ENCODE data around the gene MZF1.

Gene MZF1

GRCh38 chr19:58573658-58574164 is 576 bp upstream of the MZF1 start:
- in situ Hi-C loops (cut with MboI; ENCODE audit: low pct_unique_long_range_greater_than_20kb, low sequenced_read_pairs, unreplicated experiment): no loop called here
- no peak for TF ChIP-seq CTCF (IDR thresholded peaks at IDR 0.05; ENCODE audit: extremely low read depth, insufficient read depth, missing control alignments)
- no peak for DNase-seq (ENCODE audit: low spot score)

DNA sequence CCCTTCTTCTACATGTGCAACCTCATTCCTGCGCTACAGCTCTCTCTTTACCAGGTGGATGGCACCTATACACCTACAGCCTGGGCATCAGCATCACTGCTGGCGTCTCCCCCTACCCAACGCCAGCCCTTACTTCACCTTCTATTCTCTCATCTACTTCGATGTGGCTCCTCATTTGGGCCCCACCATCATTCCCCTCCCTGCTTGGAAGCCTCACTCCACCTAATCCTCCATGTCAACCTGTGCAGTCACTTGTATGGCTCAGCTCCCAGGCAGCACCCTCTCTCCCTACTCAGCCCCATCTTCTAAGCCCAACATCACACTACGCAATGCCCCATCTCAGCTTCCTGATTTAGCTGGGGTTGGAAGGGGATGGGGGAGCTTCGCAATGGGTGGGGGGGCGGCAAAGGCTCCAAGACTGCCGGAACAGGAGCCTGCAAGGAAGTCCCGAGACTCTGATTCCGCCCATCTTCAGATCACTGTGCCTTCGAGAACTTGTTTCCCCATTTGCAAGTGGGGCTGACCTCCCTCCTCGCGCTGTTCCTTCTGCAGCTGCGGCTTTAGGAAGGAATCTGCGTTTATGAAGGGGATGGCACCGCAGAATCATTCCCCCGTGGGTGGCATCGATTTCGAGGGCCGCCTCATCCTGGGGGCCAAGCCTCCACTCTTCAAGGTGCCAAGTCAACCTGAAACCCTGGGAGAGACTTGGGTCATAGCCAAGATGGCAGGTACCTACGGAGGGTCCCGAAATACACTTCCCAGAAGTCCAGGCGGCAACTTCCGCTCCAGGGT is 913 bp downstream of the MZF1 start:
- DNase-seq (ENCODE audit: low spot score): no peak
- no peak for TF ChIP-seq CTCF (IDR thresholded peaks at IDR 0.05; ENCODE audit: extremely low read depth, insufficient read depth, missing control alignments)
- in situ Hi-C loops (cut with MboI; ENCODE audit: low pct_unique_long_range_greater_than_20kb, low sequenced_read_pairs, unreplicated experiment): no loop called here

- in situ Hi-C loops (cut with MboI; ENCODE audit: low pct_unique_long_range_greater_than_20kb, low sequenced_read_pairs, unreplicated experiment): no loop called here
- DNase-seq (ENCODE audit: low spot score): no peak
- no peak for TF ChIP-seq CTCF (IDR thresholded peaks at IDR 0.05; ENCODE audit: extremely low read depth, insufficient read depth, missing control alignments)
These were observed 1.6 kb downstream of the MZF1 start for GRCh38 chr19:58571575-58571947.

- in situ Hi-C loops (cut with MboI; ENCODE audit: low pct_unique_long_range_greater_than_20kb, low sequenced_read_pairs, unreplicated experiment): no loop called here
- no peak for DNase-seq (ENCODE audit: low spot score)
- no peak for TF ChIP-seq CTCF (IDR thresholded peaks at IDR 0.05; ENCODE audit: extremely low read depth, insufficient read depth, missing control alignments)
These were observed 2.2 kb downstream of the MZF1 start for GRCh38 chr19:58570770-58571574.

DNA sequence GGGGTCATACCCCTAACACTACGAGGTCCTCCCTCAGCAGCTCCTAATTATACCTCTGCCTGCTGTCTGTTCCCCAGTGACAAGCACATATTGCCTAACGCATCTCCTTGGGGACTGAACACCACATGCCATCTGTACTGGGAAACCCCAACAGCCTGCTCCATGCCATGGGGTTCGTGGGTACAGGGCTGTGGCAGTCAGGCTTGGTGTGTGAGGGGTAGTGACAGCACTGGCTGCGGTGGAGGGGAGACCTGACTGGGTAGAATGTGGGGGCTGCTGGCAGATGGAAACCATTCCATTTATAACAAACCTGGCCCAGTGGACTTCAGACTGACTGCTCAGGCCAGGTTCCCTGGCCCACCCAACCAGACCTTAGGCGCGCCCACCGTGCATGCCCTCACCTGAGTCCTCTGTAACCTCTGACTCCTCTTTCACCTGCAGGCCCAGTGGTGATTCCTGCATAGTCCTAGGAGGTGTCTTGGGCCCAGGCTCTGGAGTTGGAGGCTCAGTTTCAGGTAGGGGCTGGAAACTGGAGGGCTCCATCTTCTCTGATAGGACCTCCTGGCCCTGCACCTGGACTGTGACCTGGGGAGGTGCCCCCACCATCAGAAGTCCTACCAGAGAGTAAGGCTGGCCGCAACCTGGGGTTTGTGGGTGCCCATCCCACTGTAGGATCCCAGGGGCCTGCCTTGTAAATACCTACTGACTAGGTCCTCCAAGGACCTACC is 3.0 kb downstream of the MZF1 start:
- no peak for TF ChIP-seq CTCF (IDR thresholded peaks at IDR 0.05; ENCODE audit: extremely low read depth, insufficient read depth, missing control alignments)
- in situ Hi-C loops (cut with MboI; ENCODE audit: low pct_unique_long_range_greater_than_20kb, low sequenced_read_pairs, unreplicated experiment): no loop called here
- DNase-seq (ENCODE audit: low spot score): no peak

DNA sequence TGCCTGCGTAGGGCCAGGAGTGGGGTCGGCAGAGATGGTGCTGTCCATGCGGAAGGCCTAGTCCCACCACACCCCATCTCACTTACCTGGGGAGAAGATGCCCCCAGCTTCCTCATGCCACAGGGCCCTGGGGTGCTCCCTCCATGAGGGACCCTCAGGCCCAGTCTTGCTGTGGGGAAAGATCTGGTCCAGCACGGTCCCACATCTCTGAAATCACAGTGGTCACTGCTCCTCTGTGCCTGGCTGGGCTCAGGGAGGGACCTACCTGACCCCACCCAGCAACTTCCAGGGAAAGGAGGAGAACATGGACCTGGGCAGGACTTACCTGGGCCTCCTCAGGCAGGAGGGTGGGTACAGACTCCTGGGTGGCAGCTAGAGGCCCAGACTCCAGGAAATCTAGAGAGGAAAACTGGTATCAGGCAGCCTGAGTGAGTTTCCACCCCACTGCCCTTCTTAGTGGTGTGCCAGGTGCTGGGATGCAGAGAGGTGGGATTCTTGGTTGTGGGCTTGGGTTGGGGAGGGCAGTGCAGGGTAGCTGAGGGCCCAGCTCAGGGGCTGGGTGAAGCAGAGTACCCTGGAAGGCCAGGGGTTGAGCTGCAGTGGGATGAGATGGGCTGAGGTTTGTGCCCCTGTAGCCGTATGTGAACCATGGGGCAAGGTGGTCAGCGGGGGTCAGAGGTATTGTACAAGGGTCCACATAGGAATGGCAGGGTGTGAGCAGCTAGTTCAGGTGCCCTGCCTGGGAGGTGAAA is 3.8 kb downstream of the MZF1 start:
- in situ Hi-C loops (cut with MboI; ENCODE audit: low pct_unique_long_range_greater_than_20kb, low sequenced_read_pairs, unreplicated experiment): no loop called here
- no peak for TF ChIP-seq CTCF (IDR thresholded peaks at IDR 0.05; ENCODE audit: extremely low read depth, insufficient read depth, missing control alignments)
- no peak for DNase-seq (ENCODE audit: low spot score)
